Measurements from ENCODE around the gene RERE.

RERE gene

DNA sequence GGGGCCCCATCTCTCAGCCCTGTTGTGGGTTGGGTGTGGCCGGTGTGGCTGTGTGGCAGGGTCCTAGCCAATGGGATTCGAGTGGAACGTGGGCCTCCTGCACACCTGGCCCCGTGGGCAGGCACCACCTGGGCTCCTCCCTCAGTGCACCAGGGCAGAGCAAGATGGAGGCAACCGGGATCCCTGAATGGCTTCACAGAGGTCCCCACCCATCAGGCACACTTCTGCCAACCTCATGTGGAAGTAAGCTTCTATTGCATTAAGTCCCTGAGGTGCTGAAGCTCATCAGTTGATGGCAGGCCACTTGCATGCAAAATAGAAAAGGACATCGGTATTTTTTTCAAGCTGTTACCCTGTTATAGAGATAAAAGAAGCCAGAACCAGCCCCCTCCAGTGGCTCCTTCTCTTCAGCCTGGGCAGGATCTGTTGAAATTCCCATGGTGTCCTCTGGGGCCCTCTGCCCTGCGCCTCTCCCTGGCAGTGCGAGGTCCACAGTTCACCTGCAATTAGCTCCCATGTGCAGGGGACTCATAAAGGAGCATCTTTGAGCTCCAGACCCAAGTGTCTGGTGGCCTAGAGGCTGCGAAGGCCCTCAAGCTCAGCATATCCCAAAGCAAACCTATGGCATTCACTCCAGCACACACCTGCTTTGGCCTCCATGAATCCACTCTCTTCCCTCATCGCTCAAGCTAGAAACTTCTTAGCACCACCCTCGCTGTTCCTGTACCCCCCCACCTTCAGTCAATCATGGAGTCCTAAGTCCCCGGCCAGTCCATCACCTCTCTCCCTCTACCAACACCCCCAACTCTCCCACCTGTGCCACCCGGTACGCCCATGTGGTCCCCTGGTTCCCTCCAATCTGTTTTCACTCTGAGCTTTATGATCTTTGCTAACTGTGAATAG, 501.6 kb downstream of the RERE start:
- no peak overlapping the region for H3K9ac ChIP-seq (ENCODE audit: low read length)
- no peak overlapping the region for H3K4me3 ChIP-seq (ENCODE audit: low read depth in 1 of 2, low read length in 2 of 2)
- no peak overlapping the region for H3K27ac ChIP-seq (ENCODE audit: low read depth, low read length)
- H3K36me3 ChIP-seq (ENCODE audit: insufficient read depth, low read length): no peaks in the 10 kb centered on the region
- no peaks in the 10 kb centered on the region for H3K9me3 ChIP-seq (ENCODE audit: low read length)
- no peaks in the 10 kb centered on the region for H3K27me3 ChIP-seq (ENCODE audit: control insufficient read depth in 1 of 2, insufficient read depth in 2 of 2, low read length in 2 of 2)
- H3K4me1 ChIP-seq (ENCODE audit: insufficient read depth, low read length): peaks cover 15% of the 10 kb centered on the region

DNA sequence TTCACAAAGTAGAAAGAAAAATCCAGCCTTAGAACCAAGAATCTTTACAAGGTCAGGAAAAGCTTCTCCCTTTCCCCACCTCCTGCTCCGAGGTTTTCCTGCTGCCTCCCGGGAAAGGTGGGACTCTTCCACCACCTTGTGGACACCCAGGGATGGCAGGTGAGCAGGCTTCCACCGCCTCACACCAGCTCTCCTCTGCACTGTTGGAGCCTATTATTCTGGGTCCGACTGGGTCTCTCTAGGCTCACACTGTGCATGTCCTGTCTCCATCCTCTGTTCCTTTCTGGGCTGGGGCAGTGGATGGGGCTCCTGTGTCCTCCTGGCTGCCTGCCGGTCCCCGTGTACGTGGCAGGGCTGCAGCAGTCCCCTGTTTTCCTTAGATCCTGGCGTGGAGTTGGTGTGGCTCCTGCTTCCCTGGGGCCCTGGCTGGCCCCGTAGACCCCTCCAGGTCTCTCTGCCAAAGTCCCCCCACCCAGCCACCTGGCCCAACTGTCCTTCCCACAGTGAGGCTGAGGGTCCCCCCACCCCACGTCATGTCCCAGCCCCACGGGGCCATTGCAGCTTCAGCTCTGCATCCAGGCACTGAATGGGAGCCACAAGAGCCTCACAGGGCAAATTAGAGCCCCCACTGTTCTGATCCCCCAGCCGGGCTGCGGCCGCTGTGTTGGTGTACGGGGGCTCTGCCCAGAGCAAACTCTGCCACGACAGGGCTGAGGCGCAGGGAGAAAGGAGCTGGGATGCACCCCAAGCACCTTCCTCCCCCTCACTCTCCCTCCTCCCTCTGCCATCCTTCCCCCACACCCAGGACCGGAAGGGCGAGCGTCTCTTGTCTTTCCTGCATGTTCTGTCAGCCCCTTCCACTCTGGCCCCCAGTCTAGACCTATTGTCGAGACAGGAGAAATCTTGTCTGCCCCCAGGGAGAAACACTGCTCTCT, 502.8 kb downstream of the RERE start:
- Histone ChIP-seq H3K27me3 (ENCODE audit: control insufficient read depth in 1 of 2, insufficient read depth in 2 of 2, low read length in 2 of 2) (no peaks in the 10 kb centered on the region), H3K9ac (ENCODE audit: low read length) (no peak overlapping the region), H3K4me1 (ENCODE audit: insufficient read depth, low read length) (peaks cover 15% of the 10 kb centered on the region)

DNA sequence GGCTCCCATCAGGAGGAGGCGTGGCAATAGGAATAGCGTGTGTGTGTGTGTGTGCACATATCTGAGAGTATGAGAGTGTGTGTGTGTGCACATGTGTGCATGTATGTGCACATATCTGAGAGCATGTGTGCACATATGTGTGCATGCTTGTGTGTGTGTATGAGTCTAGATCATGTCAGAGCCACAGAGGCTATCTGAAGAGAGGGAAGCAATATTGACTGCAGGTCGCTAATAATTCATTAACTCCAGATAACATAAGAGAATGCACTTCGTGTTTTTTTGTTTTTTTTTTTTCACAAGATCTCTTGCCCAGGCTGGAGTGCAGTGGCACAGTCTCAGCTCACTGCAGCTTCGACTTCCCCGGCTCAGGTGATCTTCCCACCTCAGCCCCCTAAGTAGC, 504.2 kb downstream of the RERE start:
- Histone ChIP-seq H3K27ac (ENCODE audit: low read depth, low read length) (no peak overlapping the region), H3K9me3 (ENCODE audit: low read length) (no peaks in the 10 kb centered on the region), H3K36me3 (ENCODE audit: insufficient read depth, low read length) (no peaks in the 10 kb centered on the region), H3K4me1 (ENCODE audit: insufficient read depth, low read length) (peaks cover 10% of the 10 kb centered on the region), H3K9ac (ENCODE audit: low read length) (no peak overlapping the region), H3K27me3 (ENCODE audit: control insufficient read depth in 1 of 2, insufficient read depth in 2 of 2, low read length in 2 of 2) (no peaks in the 10 kb centered on the region), H3K4me3 (ENCODE audit: low read depth in 1 of 2, low read length in 2 of 2) (no peak overlapping the region)

More for the DNA sequence above, 502.8 kb downstream of the RERE start:
- Histone ChIP-seq H3K36me3 (ENCODE audit: insufficient read depth, low read length) (no peaks in the 10 kb centered on the region), H3K4me3 (ENCODE audit: low read depth in 1 of 2, low read length in 2 of 2) (no peak overlapping the region), H3K9me3 (ENCODE audit: low read length) (no peaks in the 10 kb centered on the region), H3K27ac (ENCODE audit: low read depth, low read length) (no peak overlapping the region)

GRCh38 chr1:8312235-8313218, 504.9 kb downstream of the RERE start:
- Histone ChIP-seq H3K27ac (ENCODE audit: low read depth, low read length) (peak overlapping the region; percentile 21), H3K9ac (ENCODE audit: low read length) (no peak overlapping the region), H3K9me3 (ENCODE audit: low read length) (no peaks in the 10 kb centered on the region), H3K36me3 (ENCODE audit: insufficient read depth, low read length) (no peaks in the 10 kb centered on the region), H3K4me1 (ENCODE audit: insufficient read depth, low read length) (peaks cover 9% of the 10 kb centered on the region), H3K27me3 (ENCODE audit: control insufficient read depth in 1 of 2, insufficient read depth in 2 of 2, low read length in 2 of 2) (no peaks in the 10 kb centered on the region), H3K4me3 (ENCODE audit: low read depth in 1 of 2, low read length in 2 of 2) (no peak overlapping the region)

GRCh38 chr1:8311068-8311718, 506.2 kb downstream of the RERE start:
- Histone ChIP-seq H3K9ac (ENCODE audit: low read length) (no peak overlapping the region), H3K27me3 (ENCODE audit: control insufficient read depth in 1 of 2, insufficient read depth in 2 of 2, low read length in 2 of 2) (no peaks in the 10 kb centered on the region), H3K4me3 (ENCODE audit: low read depth in 1 of 2, low read length in 2 of 2) (no peak overlapping the region), H3K36me3 (ENCODE audit: insufficient read depth, low read length) (no peaks in the 10 kb centered on the region), H3K27ac (ENCODE audit: low read depth, low read length) (no peak overlapping the region), H3K4me1 (ENCODE audit: insufficient read depth, low read length) (peaks cover 9% of the 10 kb centered on the region), H3K9me3 (ENCODE audit: low read length) (no peaks in the 10 kb centered on the region)

GRCh38 chr1:8307628-8308027, 509.8 kb downstream of the RERE start:
- Histone ChIP-seq H3K27me3 (ENCODE audit: control insufficient read depth in 1 of 2, insufficient read depth in 2 of 2, low read length in 2 of 2) (no peaks in the 10 kb centered on the region), H3K9ac (ENCODE audit: low read length) (no peak overlapping the region), H3K27ac (ENCODE audit: low read depth, low read length) (no peak overlapping the region), H3K36me3 (ENCODE audit: insufficient read depth, low read length) (no peaks in the 10 kb centered on the region), H3K4me1 (ENCODE audit: insufficient read depth, low read length) (no peaks in the 10 kb centered on the region), H3K4me3 (ENCODE audit: low read depth in 1 of 2, low read length in 2 of 2) (no peak overlapping the region), H3K9me3 (ENCODE audit: low read length) (no peaks in the 10 kb centered on the region)

DNA sequence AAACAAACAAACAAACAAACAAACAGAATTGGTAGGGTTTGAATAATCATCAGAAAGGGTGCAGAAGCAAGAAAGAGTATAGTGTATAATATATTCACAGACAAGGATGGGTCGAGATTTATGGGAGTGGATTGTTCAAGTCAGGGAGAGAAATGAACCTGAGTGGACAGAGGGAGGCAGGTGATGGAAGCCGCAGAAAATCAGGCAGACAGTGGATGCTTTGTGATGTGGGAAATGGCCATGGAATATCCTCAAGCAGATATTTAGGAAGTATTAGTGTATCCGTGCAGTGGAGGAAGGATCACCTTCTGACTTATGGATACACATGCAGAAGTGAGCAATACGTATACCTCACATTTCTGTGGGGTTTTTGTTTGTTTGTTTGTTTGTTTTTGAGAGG, 513.6 kb downstream of the RERE start:
- Histone ChIP-seq H3K4me3 (ENCODE audit: low read depth in 1 of 2, low read length in 2 of 2) (no peak overlapping the region), H3K9me3 (ENCODE audit: low read length) (no peaks in the 10 kb centered on the region), H3K27me3 (ENCODE audit: control insufficient read depth in 1 of 2, insufficient read depth in 2 of 2, low read length in 2 of 2) (no peaks in the 10 kb centered on the region), H3K9ac (ENCODE audit: low read length) (no peak overlapping the region), H3K27ac (ENCODE audit: low read depth, low read length) (no peak overlapping the region), H3K36me3 (ENCODE audit: insufficient read depth, low read length) (no peaks in the 10 kb centered on the region), H3K4me1 (ENCODE audit: insufficient read depth, low read length) (peaks cover 6% of the 10 kb centered on the region)

DNA sequence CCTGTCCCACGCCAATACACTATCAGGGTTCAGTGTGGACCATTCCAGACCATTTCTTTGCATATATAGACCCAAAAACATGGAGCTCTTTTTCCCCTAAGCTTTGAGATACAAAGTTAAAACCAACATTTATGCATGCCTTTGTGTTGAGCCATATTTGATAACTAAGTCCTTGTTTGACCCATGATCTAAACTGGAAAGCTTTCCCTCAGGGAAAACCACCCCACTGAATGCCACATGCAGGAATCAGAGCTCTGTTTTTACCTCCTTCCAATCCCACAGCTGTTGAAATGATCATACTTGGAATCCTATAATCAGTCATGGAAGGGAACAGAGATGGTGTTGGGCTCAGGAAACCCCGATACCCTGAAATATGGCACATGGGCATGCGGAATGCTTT, 514.3 kb downstream of the RERE start:
- no peaks in the 10 kb centered on the region for H3K36me3 ChIP-seq (ENCODE audit: insufficient read depth, low read length)
- H3K4me3 ChIP-seq (ENCODE audit: low read depth in 1 of 2, low read length in 2 of 2): no peak overlapping the region
- peaks cover 6% of the 10 kb centered on the region for H3K4me1 ChIP-seq (ENCODE audit: insufficient read depth, low read length)
- no peak overlapping the region for H3K27ac ChIP-seq (ENCODE audit: low read depth, low read length)
- no peaks in the 10 kb centered on the region for H3K27me3 ChIP-seq (ENCODE audit: control insufficient read depth in 1 of 2, insufficient read depth in 2 of 2, low read length in 2 of 2)
- no peak overlapping the region for H3K9ac ChIP-seq (ENCODE audit: low read length)
- no peaks in the 10 kb centered on the region for H3K9me3 ChIP-seq (ENCODE audit: low read length)

Measured in muscle layer of colon (tissue), 2 donors.